ENCODE measurements around the gene RELT.

DNA sequence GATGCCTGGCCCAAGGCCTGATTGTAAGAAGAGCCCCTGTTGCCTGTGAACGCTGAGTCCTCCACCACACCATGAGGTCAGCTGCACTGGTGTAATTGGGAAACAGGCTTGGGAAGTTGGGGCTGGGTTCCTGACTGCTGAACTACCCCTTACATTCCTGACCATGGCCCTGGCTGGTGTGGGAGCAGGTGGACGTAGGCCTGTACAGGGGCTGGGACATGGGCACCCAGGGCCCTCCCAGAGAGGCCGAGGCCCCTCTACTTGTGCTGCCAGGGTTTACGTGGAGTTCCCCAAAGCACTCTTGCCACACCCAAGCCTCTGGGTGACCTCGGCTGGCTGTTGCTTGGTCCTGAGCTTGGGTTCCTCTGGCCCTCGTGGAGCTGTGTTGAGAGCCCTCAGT lies 5.4 kb downstream of the RELT start:
- no peak for TF ChIP-seq CTCF (IDR thresholded peaks at IDR 0.05; ENCODE audit: low read depth, low read length, poor library complexity, severe bottlenecking)
- TF ChIP-seq EZH2phosphoT487 (IDR thresholded peaks at IDR 0.05; ENCODE audit: borderline replicate concordance, low read length), result no peak

All from DOHH2 (cell line).